Measurements from ENCODE around the gene EEPD1.

- no peak for TF ChIP-seq SPI1 (IDR thresholded peaks at IDR 0.05; ENCODE audit: low read depth, low read length)
- no peak for TF ChIP-seq TAF1 (IDR thresholded peaks at IDR 0.05; ENCODE audit: low read depth, low read length)
- TF ChIP-seq POLR2A (IDR thresholded peaks at IDR 0.05; ENCODE audit: low read depth, low read length) = no peak
- TF ChIP-seq POU2F2 (IDR thresholded peaks at IDR 0.05; ENCODE audit: low read depth, low read length) = no peak
Measured at GRCh38 chr7:36138209-36138608, 14.8 kb upstream of the EEPD1 start.
